ENCODE results near the gene LGI1. TPM values are rescaled to one million over a fixed set of nuclear protein-coding genes. Genes with fewer than 3 reads are reported as not detected.

The LGI1 gene
- total RNA-seq, 6 donors from 2014 or later, result not detected

DNA sequence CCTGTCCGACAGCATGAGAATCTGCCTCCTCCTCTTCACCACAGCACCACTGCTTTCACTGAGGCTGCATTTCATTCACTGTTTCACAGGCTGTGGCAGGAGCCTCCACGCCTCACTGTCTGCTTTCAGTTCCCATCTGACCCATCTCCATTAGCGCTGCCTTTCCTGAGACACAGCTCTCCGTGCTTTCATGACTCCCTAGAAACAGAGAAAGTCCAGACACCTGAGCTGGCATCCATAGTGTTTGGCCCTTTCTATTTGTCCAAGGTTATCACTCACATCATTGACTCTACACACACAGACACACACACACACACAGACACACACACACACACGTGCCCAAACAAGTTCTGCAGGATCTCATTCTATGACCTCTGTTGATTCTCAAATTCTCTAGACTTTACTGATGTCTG is 5.2 kb downstream of the LGI1 start:
- H3K27ac ChIP-seq, result no peak overlapping the region
- no peaks in the 10 kb centered on the region for H3K36me3 ChIP-seq
- no peaks in the 10 kb centered on the region for H3K27me3 ChIP-seq
- no peaks in the 10 kb centered on the region for H3K4me1 ChIP-seq
- TF ChIP-seq EP300 (IDR thresholded peaks at IDR 0.05) (no peak), POLR2A (IDR thresholded peaks at IDR 0.05) (no peak), POLR2AphosphoS5 (IDR thresholded peaks at IDR 0.05) (no peak)
- TF ChIP-seq, protein P1, sequence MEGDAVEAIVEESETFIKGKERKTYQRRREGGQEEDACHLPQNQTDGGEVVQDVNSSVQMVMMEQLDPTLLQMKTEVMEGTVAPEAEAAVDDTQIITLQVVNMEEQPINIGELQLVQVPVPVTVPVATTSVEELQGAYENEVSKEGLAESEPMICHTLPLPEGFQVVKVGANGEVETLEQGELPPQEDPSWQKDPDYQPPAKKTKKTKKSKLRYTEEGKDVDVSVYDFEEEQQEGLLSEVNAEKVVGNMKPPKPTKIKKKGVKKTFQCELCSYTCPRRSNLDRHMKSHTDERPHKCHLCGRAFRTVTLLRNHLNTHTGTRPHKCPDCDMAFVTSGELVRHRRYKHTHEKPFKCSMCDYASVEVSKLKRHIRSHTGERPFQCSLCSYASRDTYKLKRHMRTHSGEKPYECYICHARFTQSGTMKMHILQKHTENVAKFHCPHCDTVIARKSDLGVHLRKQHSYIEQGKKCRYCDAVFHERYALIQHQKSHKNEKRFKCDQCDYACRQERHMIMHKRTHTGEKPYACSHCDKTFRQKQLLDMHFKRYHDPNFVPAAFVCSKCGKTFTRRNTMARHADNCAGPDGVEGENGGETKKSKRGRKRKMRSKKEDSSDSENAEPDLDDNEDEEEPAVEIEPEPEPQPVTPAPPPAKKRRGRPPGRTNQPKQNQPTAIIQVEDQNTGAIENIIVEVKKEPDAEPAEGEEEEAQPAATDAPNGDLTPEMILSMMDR (IDR thresholded peaks at IDR 0.05), result no peak
- no peak for DNase-seq
- 34 to 58% methylated on average over 5 of the region's 5 CpGs for WGBS, 2 donors
- H3K9me3 ChIP-seq, result no peaks in the 10 kb centered on the region
- no peak overlapping the region for H3K4me3 ChIP-seq
- peak in 1 of 2 donors; percentile 11 for ATAC-seq (ENCODE audit: low FRiP score in 2 of 2)

DNA sequence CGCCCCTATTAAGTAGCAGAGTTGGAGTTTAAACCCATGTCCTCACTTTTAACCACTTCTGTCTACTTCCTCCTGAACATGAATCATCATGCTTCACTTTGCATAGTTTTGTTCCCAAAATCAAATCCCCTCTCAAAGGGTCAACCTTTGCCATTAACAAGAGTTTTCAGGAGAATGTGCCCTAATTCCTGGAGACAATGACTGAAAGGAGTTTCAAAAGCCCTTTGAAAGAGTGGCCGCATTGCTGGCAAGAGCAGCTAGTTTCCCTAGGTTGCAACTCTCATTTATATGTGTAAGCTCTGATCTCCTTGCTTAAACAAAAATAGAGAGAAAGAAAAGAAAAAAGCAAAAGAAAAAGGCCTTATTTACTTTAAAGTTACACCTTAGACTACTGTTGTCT is 9.2 kb downstream of the LGI1 start:
- TF ChIP-seq POLR2A (IDR thresholded peaks at IDR 0.05) (no peak), POLR2AphosphoS5 (IDR thresholded peaks at IDR 0.05) (no peak), EP300 (IDR thresholded peaks at IDR 0.05) (no peak)
- TF ChIP-seq, protein P1 (IDR thresholded peaks at IDR 0.05), result no peak
- Histone ChIP-seq H3K27me3 (no peaks in the 10 kb centered on the region), H3K27ac (no peak overlapping the region), H3K4me3 (no peak overlapping the region), H3K4me1 (no peaks in the 10 kb centered on the region), H3K36me3 (no peaks in the 10 kb centered on the region), H3K9me3 (no peaks in the 10 kb centered on the region)
- WGBS, 2 donors, result 93 to 94% methylated on average over 2 of the region's 2 CpGs
- ATAC-seq (ENCODE audit: low FRiP score in 2 of 2), result no peak
- no peak for DNase-seq

DNA sequence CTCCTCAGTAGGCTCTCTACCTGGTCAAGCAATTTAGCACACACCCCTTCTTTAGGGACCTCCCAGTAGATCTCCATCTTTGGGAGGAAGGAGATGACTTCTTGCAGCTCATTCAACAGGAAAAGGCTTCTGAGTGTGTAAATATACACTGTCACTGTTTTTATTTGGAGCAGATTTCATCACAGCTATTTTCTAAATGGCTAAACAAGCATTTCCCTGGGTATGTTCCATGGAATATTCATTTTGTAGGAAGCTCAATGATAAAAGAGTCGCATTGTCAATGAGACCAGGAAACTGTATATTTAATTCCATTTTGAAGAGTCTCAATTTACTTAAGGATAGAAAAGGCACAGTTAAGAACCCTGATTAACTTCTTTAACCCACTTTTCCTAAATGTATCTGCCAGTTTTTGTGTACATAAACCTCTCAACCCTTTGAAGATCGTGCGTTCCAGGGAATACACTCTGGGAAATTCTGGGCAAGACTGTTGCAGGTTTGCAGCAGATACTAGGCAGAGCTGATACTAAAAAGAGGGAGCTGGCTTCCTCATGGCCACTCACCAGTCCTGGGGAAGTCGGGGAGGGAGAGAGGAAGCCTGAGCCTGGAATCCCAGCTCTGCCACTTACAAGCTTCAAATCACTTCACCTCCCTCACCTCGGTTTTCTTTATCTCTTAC is 10.1 kb downstream of the LGI1 start:
- Histone ChIP-seq H3K27me3 (no peaks in the 10 kb centered on the region), H3K36me3 (no peaks in the 10 kb centered on the region), H3K27ac (no peak overlapping the region), H3K4me3 (no peak overlapping the region), H3K4me1 (no peaks in the 10 kb centered on the region), H3K9me3 (no peaks in the 10 kb centered on the region)
- 39 to 48% methylated on average over 5 of the region's 5 CpGs for WGBS, 2 donors
- TF ChIP-seq EP300 (IDR thresholded peaks at IDR 0.05), result no peak
- TF ChIP-seq POLR2AphosphoS5 (IDR thresholded peaks at IDR 0.05), result no peak
- no peak for TF ChIP-seq POLR2A (IDR thresholded peaks at IDR 0.05)
- TF ChIP-seq, protein P1 (IDR thresholded peaks at IDR 0.05), result no peak
- DNase-seq, result no peak
- no peak for ATAC-seq (ENCODE audit: low FRiP score in 2 of 2)

DNA sequence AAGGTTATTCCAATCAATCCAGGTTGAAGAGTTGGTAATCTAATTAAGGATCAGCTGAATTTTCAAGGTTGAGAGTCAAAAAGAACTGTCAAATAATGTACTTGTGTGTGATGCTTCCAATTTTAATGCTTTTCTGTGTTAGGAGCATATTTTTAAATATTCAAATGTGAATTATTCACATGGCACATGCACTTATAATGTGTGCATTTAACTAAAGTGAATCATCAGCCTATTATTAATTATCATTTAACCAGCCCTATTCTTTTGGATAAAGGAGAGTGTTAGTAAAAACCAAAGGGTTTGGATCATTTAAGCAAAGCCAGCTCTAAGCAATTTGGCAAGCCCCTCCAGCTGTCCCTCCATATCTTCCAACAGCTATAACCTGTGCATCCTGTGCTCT is 11.2 kb downstream of the LGI1 start:
- H3K27me3 ChIP-seq, result no peaks in the 10 kb centered on the region
- ATAC-seq (ENCODE audit: low FRiP score in 2 of 2), result no peak
- H3K36me3 ChIP-seq, result no peaks in the 10 kb centered on the region
- no peaks in the 10 kb centered on the region for H3K9me3 ChIP-seq
- no peak overlapping the region for H3K27ac ChIP-seq
- TF ChIP-seq EP300 (IDR thresholded peaks at IDR 0.05) (no peak), POLR2A (IDR thresholded peaks at IDR 0.05) (no peak), POLR2AphosphoS5 (IDR thresholded peaks at IDR 0.05) (no peak)
- TF ChIP-seq, protein P1 (IDR thresholded peaks at IDR 0.05), result no peak
- H3K4me1 ChIP-seq, result no peaks in the 10 kb centered on the region
- H3K4me3 ChIP-seq, result no peak overlapping the region
- no peak for DNase-seq

DNA sequence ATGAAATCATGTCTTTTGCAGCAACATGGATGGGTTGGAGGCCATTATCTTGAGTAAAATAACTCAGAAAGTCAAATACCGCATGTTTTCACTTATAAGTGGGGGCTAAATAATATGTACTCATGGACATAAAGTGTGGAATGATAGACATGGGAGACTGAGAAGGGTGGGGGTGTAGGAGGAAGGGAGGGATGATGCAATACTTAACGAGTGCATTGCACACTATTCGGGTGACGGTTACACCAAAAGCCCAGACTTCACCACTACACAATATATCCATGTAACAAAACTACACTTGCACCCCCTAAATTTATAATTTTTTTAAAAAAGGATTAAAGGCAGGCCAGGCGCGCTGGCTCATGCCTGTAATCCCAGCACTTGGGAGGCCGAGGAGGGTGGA is 13.6 kb downstream of the LGI1 start:
- WGBS, 2 donors, result 63 to 66% methylated on average over 7 of the region's 7 CpGs
- H3K4me1 ChIP-seq, result no peaks in the 10 kb centered on the region
- DNase-seq (no peak), ATAC-seq (ENCODE audit: low FRiP score in 2 of 2) (no peak)
- H3K4me3 ChIP-seq, result no peak overlapping the region
- H3K36me3 ChIP-seq, result no peaks in the 10 kb centered on the region
- no peak for TF ChIP-seq POLR2AphosphoS5 (IDR thresholded peaks at IDR 0.05)
- no peak for TF ChIP-seq POLR2A (IDR thresholded peaks at IDR 0.05)
- no peak for TF ChIP-seq EP300 (IDR thresholded peaks at IDR 0.05)
- TF ChIP-seq, protein P1 (IDR thresholded peaks at IDR 0.05), result no peak
- no peaks in the 10 kb centered on the region for H3K9me3 ChIP-seq
- no peak overlapping the region for H3K27ac ChIP-seq
- H3K27me3 ChIP-seq, result no peaks in the 10 kb centered on the region
